Neural progenitor cell (in vitro differentiated cells): Measurements from ENCODE around the gene P3H2.

Source experiments
- CTCF ChIP-seq: fragments of 200-600 bp; sonication (generic); IDR thresholded peaks from 2 replicates; pipeline ENCODE4 v1.5.1; 2017; ENCODE audit warnings: antibody characterized with exemption, mild to moderate bottlenecking
- EZH2 ChIP-seq: fragments of 200-600 bp; sonication (generic); IDR thresholded peaks from 2 replicates; pipeline ENCODE4 v1.6.1; 2017; ENCODE audit warnings: antibody characterized with exemption, mild to moderate bottlenecking, moderate library complexity
- EZH2phosphoT487 ChIP-seq: fragments of 200-600 bp; sonication (generic); IDR thresholded peaks from 2 replicates; pipeline ENCODE4 v1.6.1; 2017; ENCODE audit warnings: antibody characterized with exemption

GRCh38 chr3:190105876-190106275 lies 14.8 kb downstream of the P3H2 start:
- TF ChIP-seq CTCF (no peak), EZH2 (no peak), EZH2phosphoT487 (no peak)
